SK-N-SH (cell line): ENCODE results near the gene NAV2. TPM values are rescaled to one million over a fixed set of nuclear protein-coding genes. Genes with fewer than 3 reads are reported as not detected.

Source experiments
- CTCF ChIA-PET: fragments of 300-600, 350-600 bp; formaldehyde crosslinking; extraction: SDS; loops from one replicate; lab custom pipeline; 2021; lab: Yijun Ruan, JAX
- POLR2A ChIA-PET: fragments of 350-600 bp; sonication (Branson Sonifier 250); formaldehyde crosslinking; extraction: SDS; loops from one replicate; lab custom pipeline; 2020; ENCODE audit warnings: antibody characterized with exemption, inconsistent platforms; lab: Yijun Ruan, JAX
- DNase-seq: peaks from one replicate; pipeline ENCODE4 v3.0.0; 2012
- H2AFZ ChIP-seq: fragments of 200-600 bp; sonication (generic); 2 replicates; pipeline ENCODE4 v1.8.1; 2016; ENCODE audit warnings: antibody characterized with exemption, mild to moderate bottlenecking, low read depth
- H3F3A ChIP-seq: fragments of 200-600 bp; sonication (generic); replicated peaks from 2 replicates; pipeline ENCODE3; 2016; ENCODE audit warnings: antibody characterized with exemption, mild to moderate bottlenecking; ENCODE audit not compliant: insufficient read depth
- H3K27ac ChIP-seq, 2 experiments: fragments of 200-500 bp in 1 of 2; fragments of 200-600 bp in 1 of 2; sonication (Bioruptor generic) in 1 of 2; sonication (generic), shearing (Covaris generic) in 1 of 2; 2 replicates each; pipeline versions ENCODE4 v1.5.1 to v1.6.1; 2014 to 2016; ENCODE audit warnings: low read depth in 2 of 2, inconsistent platforms in 1 of 2, low read length in 1 of 2, mild to moderate bottlenecking in 1 of 2, mixed read lengths in 1 of 2
- H3K27me3 ChIP-seq: fragments of 200-600 bp; sonication (generic), shearing (Covaris generic); 2 replicates; pipeline ENCODE4 v1.6.1; 2016; ENCODE audit warnings: mixed run types; ENCODE audit not compliant: insufficient read depth
- H3K36me3 ChIP-seq, 2 experiments: fragments of 200-500 bp in 1 of 2; fragments of 200-600 bp in 1 of 2; sonication (Bioruptor generic) in 1 of 2; sonication (generic) in 1 of 2; replicated peaks in 1 of 2; 2 replicates each; pipeline versions ENCODE3 to v1.5.1; 2014 to 2016; ENCODE audit warnings: low read length in 1 of 2, mild to moderate bottlenecking in 1 of 2; ENCODE audit not compliant: insufficient read depth in 2 of 2, control insufficient read depth in 1 of 2
- H3K4me1 ChIP-seq, 2 experiments: fragments of 200-500 bp in 1 of 2; fragments of 200-600 bp in 1 of 2; sonication (Bioruptor generic) in 1 of 2; sonication (generic), shearing (Covaris generic) in 1 of 2; 2 replicates each; pipeline versions ENCODE4 v1.5.1 to v1.6.1; 2014 to 2016; ENCODE audit warnings: low read depth in 1 of 2, low read length in 1 of 2, mixed run types in 1 of 2; ENCODE audit not compliant: insufficient read depth in 2 of 2, control insufficient read depth in 1 of 2
- H3K4me2 ChIP-seq: fragments of 200-600 bp; sonication (generic), shearing (Covaris generic); 2 replicates; pipeline ENCODE4 v1.6.1; 2017; ENCODE audit warnings: mixed run types
- H3K4me3 ChIP-seq, 2 experiments: fragments of 200-500 bp in 1 of 2; fragments of 200-600 bp in 1 of 2; sonication (Bioruptor generic) in 1 of 2; sonication (generic), shearing (Covaris generic) in 1 of 2; 2 replicates each; pipeline versions ENCODE4 v1.5.1 to v1.8.1; 2014 to 2016; ENCODE audit warnings: low read depth in 2 of 2, inconsistent platforms in 1 of 2, low read length in 1 of 2, mild to moderate bottlenecking in 1 of 2, mixed read lengths in 1 of 2, moderate library complexity in 1 of 2
- H3K79me2 ChIP-seq: fragments of 200-600 bp; sonication (generic); 2 replicates; pipeline ENCODE4 v1.8.1; 2017; ENCODE audit warnings: mild to moderate bottlenecking; ENCODE audit not compliant: insufficient read depth
- H3K9ac ChIP-seq: fragments of 200-600 bp; sonication (generic); 2 replicates; pipeline ENCODE4 v1.6.1; 2017; ENCODE audit warnings: mixed run types
- H3K9me2 ChIP-seq: fragments of 200-600 bp; sonication (generic); 2 replicates; pipeline ENCODE4 v1.6.1; 2017; ENCODE audit warnings: mixed run types
- H3K9me3 ChIP-seq: fragments of 200-600 bp; sonication (generic); 2 replicates; pipeline ENCODE4 v1.6.1; 2017; ENCODE audit warnings: mixed run types, mild to moderate bottlenecking, moderate library complexity
- H4K20me1 ChIP-seq: fragments of 200-600 bp; sonication (generic); 2 replicates; pipeline ENCODE4 v1.6.1; 2017; ENCODE audit warnings: mild to moderate bottlenecking, mixed run types; ENCODE audit not compliant: insufficient read depth
- CTCF ChIP-seq: fragments of 200-600 bp; sonication (generic); IDR thresholded peaks from 2 replicates; pipeline ENCODE4 v1.6.1; 2017; ENCODE audit warnings: antibody characterized with exemption, mild to moderate bottlenecking, moderate library complexity
- EZH2phosphoT487 ChIP-seq: fragments of 200-600 bp; sonication (generic); IDR thresholded peaks from 2 replicates; pipeline ENCODE4 v1.6.1; 2017; ENCODE audit warnings: low read depth, mixed run types, mild to moderate bottlenecking, antibody characterized with exemption, moderate library complexity, borderline replicate concordance
- FOSL2 ChIP-seq: IDR thresholded peaks from 2 replicates; pipeline ENCODE4 v1.4.0; 2012; ENCODE audit warnings: low read depth, mild to moderate bottlenecking, moderate library complexity, borderline replicate concordance
- IRF3 ChIP-seq: fragments of 150-350 bp; IDR thresholded peaks from 2 replicates; pipeline ENCODE4 v1.6.1; 2016; ENCODE audit warnings: mild to moderate bottlenecking, low read depth, low read length
- JUND ChIP-seq: IDR thresholded peaks from 2 replicates; pipeline ENCODE4 v1.4.0; 2012
- MXI1 ChIP-seq: IDR thresholded peaks from 2 replicates; pipeline ENCODE4 v1.6.1; 2012; ENCODE audit warnings: mild to moderate bottlenecking, low read depth, low read length, improper control_type of control experiment
- NFIC ChIP-seq: IDR thresholded peaks from 2 replicates; pipeline ENCODE4 v1.4.0; 2012; ENCODE audit warnings: borderline replicate concordance
- RAD21 ChIP-seq: IDR thresholded peaks from 2 replicates; pipeline ENCODE4 v1.6.1; 2012; ENCODE audit warnings: mild to moderate bottlenecking, low read length
- TAF1 ChIP-seq: IDR thresholded peaks from 2 replicates; pipeline ENCODE4 v1.6.1; 2012; ENCODE audit warnings: low read depth, mild to moderate bottlenecking, low read length, moderate library complexity, borderline replicate concordance
- TEAD4 ChIP-seq: IDR thresholded peaks from 2 replicates; pipeline ENCODE4 v1.4.0; 2012; ENCODE audit warnings: mild to moderate bottlenecking, borderline replicate concordance; ENCODE audit not compliant: insufficient read depth
- USF1 ChIP-seq: IDR thresholded peaks from 2 replicates; pipeline ENCODE4 v1.4.0; 2012; ENCODE audit warnings: low read depth, borderline replicate concordance
- WGBS: methylation state at CpG from one replicate; pipeline ENCODE4 v1.1.6; 2017; ENCODE audit warnings: low lambda C conversion rate; 5-methylcytosine and 5-hydroxymethylcytosine counted together
- polyA plus RNA-seq, 3 experiments: library from polyadenylated mRNA; depleted of rRNA; stranded (reverse); fragments of >200 nt; gene quantifications; 2 replicates each; pipeline ENCODE4 v1.2.3, GENCODE V29; 2012
- TF ChIP-seq, protein P1 (sequence below): IDR thresholded peaks from 2 replicates; pipeline ENCODE4 v1.4.0; 2012; ENCODE audit warnings: low read depth, borderline replicate concordance
- TF ChIP-seq, protein P2 (sequence below): fragments of 150-350 bp; IDR thresholded peaks from 2 replicates; pipeline ENCODE4 v1.6.1; 2017; ENCODE audit warnings: antibody characterized with exemption, low read length, low read depth, borderline replicate concordance

NAV2 gene
- polyA plus RNA-seq, 1 of the 3 experiments (the other 2 are of a cell fraction): 26.2 TPM

DNA sequence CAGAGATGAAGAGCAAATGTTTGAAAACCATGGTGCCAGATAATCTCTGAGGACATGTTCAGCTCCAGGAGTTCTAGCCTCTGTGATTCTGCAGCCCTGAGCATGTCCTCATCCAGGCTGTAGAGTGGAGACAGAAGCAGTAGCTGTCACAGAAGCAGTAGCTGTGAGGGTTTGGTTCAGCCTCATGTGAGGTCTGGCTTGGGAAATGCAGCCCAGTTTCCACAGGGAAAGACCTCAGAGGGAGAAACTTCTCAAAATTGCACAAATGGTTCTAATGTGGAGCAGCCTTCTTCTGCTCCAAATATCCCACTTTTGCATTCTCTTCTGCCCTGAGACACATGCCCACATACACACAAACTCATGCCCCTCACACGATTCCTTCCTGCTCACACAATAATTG lies 399.2 kb downstream of the NAV2 start:
- peaks cover 26% of the 10 kb centered on the region for H3K79me2 ChIP-seq
- no peak for DNase-seq
- H3F3A ChIP-seq: peaks cover 61% of the 10 kb centered on the region
- H3K4me3 ChIP-seq: no peak overlapping the region
- H3K9ac ChIP-seq: peak overlapping the region; percentile 52; the same call in 1 of the 2 replicates
- CTCF ChIA-PET: interaction anchor here (0.7 to 5.9 kb wide), 29 partner anchors 13 to 242 kb away, joined by 3 to 60 read pairs (median 4); no protein-coding TSS in a partner anchor
- H3K9me2 ChIP-seq: no peaks in the 10 kb centered on the region
- peaks cover 48 to 81% of the 10 kb centered on the region in 2 experiments for H3K36me3 ChIP-seq
- peak overlapping the region; percentile 56 for H3K4me2 ChIP-seq
- peak overlapping the region; percentile 95 to 97 for H3K27ac ChIP-seq
- no peak overlapping the region for H2AFZ ChIP-seq
- TF ChIP-seq, protein P1, sequence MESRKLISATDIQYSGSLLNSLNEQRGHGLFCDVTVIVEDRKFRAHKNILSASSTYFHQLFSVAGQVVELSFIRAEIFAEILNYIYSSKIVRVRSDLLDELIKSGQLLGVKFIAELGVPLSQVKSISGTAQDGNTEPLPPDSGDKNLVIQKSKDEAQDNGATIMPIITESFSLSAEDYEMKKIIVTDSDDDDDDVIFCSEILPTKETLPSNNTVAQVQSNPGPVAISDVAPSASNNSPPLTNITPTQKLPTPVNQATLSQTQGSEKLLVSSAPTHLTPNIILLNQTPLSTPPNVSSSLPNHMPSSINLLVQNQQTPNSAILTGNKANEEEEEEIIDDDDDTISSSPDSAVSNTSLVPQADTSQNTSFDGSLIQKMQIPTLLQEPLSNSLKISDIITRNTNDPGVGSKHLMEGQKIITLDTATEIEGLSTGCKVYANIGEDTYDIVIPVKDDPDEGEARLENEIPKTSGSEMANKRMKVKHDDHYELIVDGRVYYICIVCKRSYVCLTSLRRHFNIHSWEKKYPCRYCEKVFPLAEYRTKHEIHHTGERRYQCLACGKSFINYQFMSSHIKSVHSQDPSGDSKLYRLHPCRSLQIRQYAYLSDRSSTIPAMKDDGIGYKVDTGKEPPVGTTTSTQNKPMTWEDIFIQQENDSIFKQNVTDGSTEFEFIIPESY: no peak
- TF ChIP-seq NFIC (no peak), EZH2phosphoT487 (no peak), USF1 (no peak), FOSL2 (no peak), JUND (no peak), TAF1 (no peak), MXI1 (no peak), TEAD4 (no peak), IRF3 (no peak), RAD21 (no peak), CTCF (no peak)
- TF ChIP-seq, protein P2, sequence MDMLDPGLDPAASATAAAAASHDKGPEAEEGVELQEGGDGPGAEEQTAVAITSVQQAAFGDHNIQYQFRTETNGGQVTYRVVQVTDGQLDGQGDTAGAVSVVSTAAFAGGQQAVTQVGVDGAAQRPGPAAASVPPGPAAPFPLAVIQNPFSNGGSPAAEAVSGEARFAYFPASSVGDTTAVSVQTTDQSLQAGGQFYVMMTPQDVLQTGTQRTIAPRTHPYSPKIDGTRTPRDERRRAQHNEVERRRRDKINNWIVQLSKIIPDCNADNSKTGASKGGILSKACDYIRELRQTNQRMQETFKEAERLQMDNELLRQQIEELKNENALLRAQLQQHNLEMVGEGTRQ: no peak
- TF ChIP-seq, all 33 proteins: peak for 0
- Histone ChIP-seq H4K20me1 (peaks cover 9% of the 10 kb centered on the region), H3K9me3 (no peaks in the 10 kb centered on the region), H3K4me1 (peaks cover 27 to 49% of the 10 kb centered on the region in 2 experiments), H3K27me3 (no peaks in the 10 kb centered on the region)
- 28% methylated on average over 1 of the region's 1 CpG for WGBS
- POLR2A ChIA-PET: interaction anchor here (1.2 kb wide), 1 partner anchor 160 kb away, joined by 3 read pairs; no protein-coding TSS in a partner anchor
